ENCODE results near the gene TBX15.
"Not testable (repeated sequence)": the region's sequence is repeated elsewhere in the genome, so short reads cannot be mapped to it uniquely, and the experiment has no call there.

TBX15 gene

GRCh38 chr1:118958140-118958539 lies 30.0 kb downstream of the TBX15 start:
- Histone ChIP-seq H3K4me2 (ENCODE audit: low read length) (no peak overlapping the region), H3K27me3 (ENCODE audit: control insufficient read depth, low read length) (no peaks in the 10 kb centered on the region), H3K36me3 (ENCODE audit: control insufficient read depth, low read length) (no peaks in the 10 kb centered on the region), H3K9me3 (ENCODE audit: control insufficient read depth, insufficient read depth, low read length) (no peaks in the 10 kb centered on the region), H3K27ac (ENCODE audit: low read depth, low read length) (no peak overlapping the region), H3K9me2 (replicated peaks; ENCODE audit: control insufficient read depth, low read length) (no peaks in the 10 kb centered on the region), H3K79me2 (ENCODE audit: control insufficient read depth, low read length) (no peaks in the 10 kb centered on the region), H3K4me3 (ENCODE audit: low read length) (no peak overlapping the region), H3F3A (ENCODE audit: control insufficient read depth, insufficient read depth) (peaks cover 14% of the 10 kb centered on the region), H3K4me1 (ENCODE audit: control insufficient read depth, low read length) (peaks cover 30% of the 10 kb centered on the region), H4K20me1 (ENCODE audit: control insufficient read depth, insufficient read depth, low read depth, low read length) (peaks cover 4% of the 10 kb centered on the region; the same call in 1 of the 2 replicates)
- TF ChIP-seq EZH2phosphoT487 (IDR thresholded peaks at IDR 0.05; ENCODE audit: borderline replicate concordance, low read length) (no peak), CTCF (IDR thresholded peaks at IDR 0.05; ENCODE audit: low read depth, low read length, poor library complexity, severe bottlenecking) (no peak)

- H3K27ac ChIP-seq (ENCODE audit: low read depth, low read length); H3K4me2 ChIP-seq (ENCODE audit: low read length); H3K79me2 ChIP-seq (ENCODE audit: control insufficient read depth, low read length); H3K27me3 ChIP-seq (ENCODE audit: control insufficient read depth, low read length); H3K9me3 ChIP-seq (ENCODE audit: control insufficient read depth, insufficient read depth, low read length); H3K9me2 ChIP-seq (replicated peaks; ENCODE audit: control insufficient read depth, low read length); H4K20me1 ChIP-seq (ENCODE audit: control insufficient read depth, insufficient read depth, low read depth, low read length); H3K36me3 ChIP-seq (ENCODE audit: control insufficient read depth, low read length); H3K4me3 ChIP-seq (ENCODE audit: low read length): not testable (repeated sequence)
- peaks cover 14% of the 10 kb centered on the region for H3F3A ChIP-seq (ENCODE audit: control insufficient read depth, insufficient read depth)
- H3K4me1 ChIP-seq (ENCODE audit: control insufficient read depth, low read length), result peaks cover 30% of the 10 kb centered on the region
Measured at GRCh38 chr1:118957579-118957978, 30.6 kb downstream of the TBX15 start.

DNA sequence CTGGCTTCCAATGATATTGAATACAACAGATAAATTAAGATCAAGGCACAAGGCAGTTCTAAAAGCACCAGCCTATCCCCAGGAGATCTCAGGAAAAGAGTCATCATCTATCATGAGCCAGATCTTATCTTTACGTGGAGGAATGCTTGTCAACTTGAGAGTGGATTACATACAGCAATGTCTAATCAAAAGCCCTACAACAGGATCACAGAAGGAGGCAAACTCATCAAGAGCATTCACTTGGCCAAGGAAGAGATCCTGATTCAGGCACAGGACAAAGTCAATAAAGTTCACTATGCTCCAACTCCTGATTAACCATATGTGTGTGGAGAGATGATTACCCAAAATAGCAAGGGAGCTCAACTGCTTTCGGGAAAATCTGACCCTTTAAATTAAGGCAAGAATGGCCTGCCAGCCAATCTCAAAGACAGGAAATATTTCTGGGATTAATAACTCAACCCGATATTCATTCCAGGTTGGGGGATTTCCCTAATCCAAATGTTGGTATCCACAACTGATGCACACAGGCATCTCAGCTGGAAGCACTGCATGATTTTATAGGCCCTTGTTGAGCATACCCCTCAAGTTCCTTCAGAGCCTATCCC lies 33.7 kb downstream of the TBX15 start:
- no peak overlapping the region for H3K4me3 ChIP-seq (ENCODE audit: low read length)
- no peaks in the 10 kb centered on the region for H3K27me3 ChIP-seq (ENCODE audit: control insufficient read depth, low read length)
- no peaks in the 10 kb centered on the region for H3K9me2 ChIP-seq (replicated peaks; ENCODE audit: control insufficient read depth, low read length)
- no peak overlapping the region for H3K27ac ChIP-seq (ENCODE audit: low read depth, low read length)
- TF ChIP-seq EZH2phosphoT487 (IDR thresholded peaks at IDR 0.05; ENCODE audit: borderline replicate concordance, low read length) (no peak), CTCF (IDR thresholded peaks at IDR 0.05; ENCODE audit: low read depth, low read length, poor library complexity, severe bottlenecking) (no peak)
- peaks cover 1% of the 10 kb centered on the region for H3F3A ChIP-seq (ENCODE audit: control insufficient read depth, insufficient read depth)
- H3K79me2 ChIP-seq (ENCODE audit: control insufficient read depth, low read length), result no peaks in the 10 kb centered on the region
- H3K36me3 ChIP-seq (ENCODE audit: control insufficient read depth, low read length), result no peaks in the 10 kb centered on the region
- H3K9me3 ChIP-seq (ENCODE audit: control insufficient read depth, insufficient read depth, low read length), result no peaks in the 10 kb centered on the region
- no peak overlapping the region for H3K4me2 ChIP-seq (ENCODE audit: low read length)
- peaks cover 10% of the 10 kb centered on the region for H3K4me1 ChIP-seq (ENCODE audit: control insufficient read depth, low read length)
- peaks cover 2% of the 10 kb centered on the region; the same call in 1 of the 2 replicates for H4K20me1 ChIP-seq (ENCODE audit: control insufficient read depth, insufficient read depth, low read depth, low read length)

DNA sequence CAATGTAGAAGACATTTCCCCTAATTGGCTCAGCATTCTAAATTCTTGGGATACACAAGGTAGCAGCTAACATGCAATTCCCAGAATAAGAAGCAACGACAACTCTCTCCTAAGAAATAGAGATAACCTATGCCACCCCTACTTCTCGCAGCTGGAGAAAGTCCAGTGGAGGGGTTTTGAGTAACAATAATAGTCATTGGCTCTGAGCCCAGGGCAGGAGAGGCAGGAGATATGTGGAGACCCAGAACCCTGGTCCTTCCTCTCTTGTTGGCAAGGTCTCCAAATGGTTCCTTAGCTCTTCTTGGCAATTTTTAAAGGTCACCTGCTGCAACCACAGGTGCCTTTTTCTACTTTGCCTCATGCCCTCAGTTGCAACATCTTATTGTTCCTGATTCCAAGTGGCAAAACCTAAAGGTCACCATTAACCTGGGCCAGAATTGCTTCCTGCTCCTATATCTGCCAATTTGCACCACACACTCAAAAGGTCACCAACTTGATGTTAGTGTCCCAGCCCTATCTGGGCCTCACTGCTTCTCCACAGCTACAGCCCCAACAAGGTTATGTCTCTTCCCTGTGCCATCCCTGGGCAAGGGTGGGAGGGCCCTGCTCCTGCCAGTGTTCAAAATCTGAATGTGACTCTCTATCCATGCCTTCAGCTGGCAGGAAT lies 36.7 kb downstream of the TBX15 start:
- Histone ChIP-seq H3F3A (ENCODE audit: control insufficient read depth, insufficient read depth) (no peaks in the 10 kb centered on the region), H3K4me2 (ENCODE audit: low read length) (no peak overlapping the region), H3K79me2 (ENCODE audit: control insufficient read depth, low read length) (no peaks in the 10 kb centered on the region), H3K27ac (ENCODE audit: low read depth, low read length) (no peak overlapping the region), H3K36me3 (ENCODE audit: control insufficient read depth, low read length) (no peaks in the 10 kb centered on the region), H3K4me3 (ENCODE audit: low read length) (no peak overlapping the region), H3K9me3 (ENCODE audit: control insufficient read depth, insufficient read depth, low read length) (no peaks in the 10 kb centered on the region), H3K4me1 (ENCODE audit: control insufficient read depth, low read length) (no peaks in the 10 kb centered on the region), H3K27me3 (ENCODE audit: control insufficient read depth, low read length) (no peaks in the 10 kb centered on the region), H4K20me1 (ENCODE audit: control insufficient read depth, insufficient read depth, low read depth, low read length) (no peaks in the 10 kb centered on the region), H3K9me2 (replicated peaks; ENCODE audit: control insufficient read depth, low read length) (no peaks in the 10 kb centered on the region)
- TF ChIP-seq EZH2phosphoT487 (IDR thresholded peaks at IDR 0.05; ENCODE audit: borderline replicate concordance, low read length), result no peak
